H1 (cell line): ENCODE data around the gene GARS1. TPM values are rescaled to one million over a fixed set of nuclear protein-coding genes. Genes with fewer than 3 reads are reported as not detected.

ENCODE experiments used
- ASH2L ChIP-seq: fragments of 200-600, 300-600 bp; sonication (generic); IDR thresholded peaks from one replicate; pipeline ENCODE4 v1.7.1; 2017; ENCODE audit warnings: low read length
- BACH1 ChIP-seq: IDR thresholded peaks from 2 replicates; pipeline ENCODE4 v1.6.1; 2012; ENCODE audit warnings: low read length, improper control_type of control experiment
- CHD1 ChIP-seq: IDR thresholded peaks from 2 replicates; pipeline ENCODE4 v1.6.1; 2012; ENCODE audit warnings: low read depth, low read length, improper control_type of control experiment
- CREB1 ChIP-seq: IDR thresholded peaks from 2 replicates; pipeline ENCODE4 v1.6.1; 2012; ENCODE audit warnings: inconsistent platforms
- CTBP2 ChIP-seq: IDR thresholded peaks from 2 replicates; pipeline ENCODE4 v1.7.0; 2011; ENCODE audit warnings: borderline replicate concordance, mild to moderate bottlenecking, moderate library complexity, mixed read lengths, low read length; ENCODE audit not compliant: insufficient read depth, insufficient read length
- CTCF ChIP-seq, 3 experiments: IDR thresholded peaks; 1 replicate in 2 of 3; 2 replicates in 1 of 3; pipeline versions ENCODE4 v1.5.1 to v1.6.1; 2011; ENCODE audit warnings: low read length in 3 of 3, mild to moderate bottlenecking in 3 of 3, inconsistent platforms in 2 of 3, low read depth in 1 of 3, moderate library complexity in 1 of 3; ENCODE audit not compliant: insufficient read depth in 1 of 3; ENCODE audit errors: control extremely low read depth in 1 of 3
- E2F6 ChIP-seq: IDR thresholded peaks from 2 replicates; pipeline ENCODE4 v1.6.1; 2012; ENCODE audit warnings: inconsistent platforms
- EGR1 ChIP-seq: IDR thresholded peaks from 2 replicates; pipeline ENCODE4 v1.6.1; 2011; ENCODE audit warnings: low read depth, low read length, borderline replicate concordance
- KDM1A ChIP-seq: fragments of 200-600, 300-600 bp; sonication (generic); IDR thresholded peaks from 2 replicates; pipeline ENCODE4 v1.7.1; 2016; ENCODE audit warnings: mild to moderate bottlenecking, low read length, borderline replicate concordance
- MAFK ChIP-seq: IDR thresholded peaks from 2 replicates; pipeline ENCODE4 v1.6.1; 2012; ENCODE audit warnings: low read depth, mild to moderate bottlenecking, improper control_type of control experiment, low read length
- PHF8 ChIP-seq: fragments of 200-600 bp; sonication (generic); conservative IDR thresholded peaks from 2 replicates; pipeline ENCODE4 v1.7.1; 2012; ENCODE audit warnings: low read depth, mild to moderate bottlenecking, inconsistent platforms, low read length, moderate library complexity
- RAD21 ChIP-seq, 2 experiments: IDR thresholded peaks in 1 of 2; conservative IDR thresholded peaks in 1 of 2; 2 replicates each; pipeline ENCODE4 v1.6.1; 2011; ENCODE audit warnings: low read depth in 2 of 2, low read length in 2 of 2, improper control_type of control experiment in 1 of 2, inconsistent platforms in 1 of 2, mild to moderate bottlenecking in 1 of 2, moderate library complexity in 1 of 2
- SAP30 ChIP-seq: fragments of 300-600 bp; sonication (generic); IDR thresholded peaks from 2 replicates; pipeline ENCODE4 v1.7.1; 2012; ENCODE audit warnings: low read length, moderate library complexity, mild to moderate bottlenecking, inconsistent platforms; ENCODE audit not compliant: insufficient read depth, insufficient replicate concordance
- SIN3A ChIP-seq, 2 experiments: IDR thresholded peaks in 1 of 2; conservative IDR thresholded peaks in 1 of 2; 2 replicates each; pipeline ENCODE4 v1.6.1; 2011 to 2012; ENCODE audit warnings: low read length in 2 of 2, improper control_type of control experiment in 1 of 2, low read depth in 1 of 2, mild to moderate bottlenecking in 1 of 2
- SIRT6 ChIP-seq: IDR thresholded peaks from one replicate; pipeline ENCODE4 v1.7.1; 2012; ENCODE audit warnings: low read length, inconsistent platforms
- SP4 ChIP-seq: IDR thresholded peaks from 2 replicates; pipeline ENCODE4 v1.6.1; 2012; ENCODE audit warnings: low read length, inconsistent platforms
- SRF ChIP-seq: IDR thresholded peaks from 2 replicates; pipeline ENCODE4 v1.6.1; 2011; ENCODE audit warnings: mild to moderate bottlenecking, low read depth, low read length, moderate library complexity
- TAF7 ChIP-seq: optimal IDR thresholded peaks from 2 replicates; pipeline ENCODE3; 2011; ENCODE audit warnings: low read depth, mild to moderate bottlenecking, inconsistent platforms, low read length, moderate library complexity, borderline replicate concordance
- TBP ChIP-seq: IDR thresholded peaks from 2 replicates; pipeline ENCODE4 v1.6.1; 2011; ENCODE audit warnings: low read depth, low read length, improper control_type of control experiment
- TCF12 ChIP-seq: IDR thresholded peaks from 2 replicates; pipeline ENCODE4 v1.6.1; 2011; ENCODE audit warnings: low read depth, mild to moderate bottlenecking, low read length
- YY1 ChIP-seq: IDR thresholded peaks from 2 replicates; pipeline ENCODE4 v1.6.1; 2011; ENCODE audit warnings: low read depth, mild to moderate bottlenecking, low read length
- polyA plus RNA-seq, 7 experiments: library from polyadenylated mRNA; depleted of rRNA in 3 of 7; stranded (reverse) in 5 of 7; unstranded in 2 of 7; fragments of >200 nt in 5 of 7; fragments of 200-250 nt in 2 of 7; gene quantifications; 1 replicate in 5 of 7; 2 replicates in 1 of 7; 4 replicates in 1 of 7; pipeline versions ENCODE4 v1.2.1 to v1.2.3, GENCODE V29; 2011 to 2013; ENCODE audit warnings: missing spikeins in 2 of 7, mixed read lengths in 2 of 7
- total RNA-seq: library from RNA; stranded (reverse); fragmentation: NEBNext Ultra II Directional; extraction: Animal tissue kit (Norgen Biotek cat#: 25700); gene quantifications from 2 replicates; pipeline ENCODE4 v1.2.1, GENCODE V29; 2021
- TF ChIP-seq, protein P1 (sequence below): IDR thresholded peaks from 2 replicates; pipeline ENCODE4 v1.6.1; 2012; ENCODE audit warnings: inconsistent platforms

Gene GARS1
- total and polyA plus RNA-seq, 2 of the 8 experiments (the other 6 are each of a cell fraction or from before 2014, with no cell fraction given): 270 to 476 TPM

- TF ChIP-seq PHF8 (no peak), BACH1 (no peak), KDM1A (no peak; the same call in 1 of the 2 replicates), SRF (no peak), SIN3A (conservative IDR thresholded peaks at IDR 0.05 in 1 of 2, IDR thresholded peaks at IDR 0.05 in 1 of 2; ENCODE audit: low read depth in 1 of 2, low read length in 2 of 2) (no peak; a peak in 1 of 4 replicates), CTBP2 (peak; percentile 79), E2F6 (no peak), EGR1 (0 out of 2 replicates have a peak, but pooled peaks have one; percentile 38), YY1 (no peak), CTCF (IDR thresholded peaks at IDR 0.05; ENCODE audit: control extremely low read depth in 1 of 3, insufficient read depth in 1 of 3, low read depth in 1 of 3, low read length in 3 of 3) (peak; percentile 7 to 36 (median 15); a peak in 3 of 4 replicates), ASH2L (no peak), SP4 (no peak), CREB1 (no peak), CHD1 (no peak), MAFK (no peak), TAF7 (no peak), TBP (no peak), SIRT6 (no peak), TCF12 (no peak), RAD21 (IDR thresholded peaks at IDR 0.05 in 1 of 2, conservative IDR thresholded peaks at IDR 0.05 in 1 of 2; ENCODE audit: low read depth in 2 of 2, low read length in 2 of 2) (peak; percentile 7 to 24; a peak in 2 of 4 replicates), SAP30 (peak; percentile 47)
- TF ChIP-seq, protein P1, sequence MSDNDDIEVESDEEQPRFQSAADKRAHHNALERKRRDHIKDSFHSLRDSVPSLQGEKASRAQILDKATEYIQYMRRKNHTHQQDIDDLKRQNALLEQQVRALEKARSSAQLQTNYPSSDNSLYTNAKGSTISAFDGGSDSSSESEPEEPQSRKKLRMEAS: peak; percentile 61; the same call in 1 of the 2 replicates
Measured at GRCh38 chr7:30681331-30681797, 86.7 kb downstream of the GARS1 start (continued).
